HG03521 (cell line): ENCODE data around the gene PPA2.
"Not testable (repeated sequence)": the region's sequence is repeated elsewhere in the genome, so short reads cannot be mapped to it uniquely, and the experiment has no call there.

Experiments
- ATAC-seq: cut with Tn5 transposase; IDR thresholded peaks from one replicate; pipeline ENCODE4 v1.9.1; 2021; ENCODE audit warnings: mild to moderate bottlenecking, moderate library complexity; ENCODE audit not compliant: unreplicated experiment

PPA2 gene

GRCh38 chr4:105473324-105474098, at the start of gene PPA2:
Gene PPA2 (minus strand): TSS chr4:105474062. CDS start chr4:105474050, 12 bp downstream.
- ATAC-seq: peak; percentile 88

- ATAC-seq: peak; percentile 70
Observed at GRCh38 chr4:105520819-105521790, 47.2 kb upstream of the PPA2 start.

GRCh38 chr4:105510245-105510644, 36.4 kb upstream of the PPA2 start:
- no peak for ATAC-seq

- no peak for ATAC-seq
Observed at GRCh38 chr4:105509714-105510113, 35.9 kb upstream of the PPA2 start.

GRCh38 chr4:105509291-105509690, 35.4 kb upstream of the PPA2 start:
- ATAC-seq: peak; percentile 97

- ATAC-seq: no peak
Observed at GRCh38 chr4:105504744-105505143, 30.9 kb upstream of the PPA2 start.

- no peak for ATAC-seq
Observed at GRCh38 chr4:105503484-105503883, 29.6 kb upstream of the PPA2 start.

- ATAC-seq: no peak
Observed at GRCh38 chr4:105496899-105497298, 23.0 kb upstream of the PPA2 start.

GRCh38 chr4:105495667-105496066, 21.8 kb upstream of the PPA2 start:
- ATAC-seq: no peak

GRCh38 chr4:105490523-105490922, 16.7 kb upstream of the PPA2 start:
- no peak for ATAC-seq

- no peak for ATAC-seq
Observed at GRCh38 chr4:105483840-105484239, 10.0 kb upstream of the PPA2 start.

- peak; percentile 6 for ATAC-seq
Observed at GRCh38 chr4:105474099-105474518, 247 bp upstream of the PPA2 start.

GRCh38 chr4:105472871-105473323, 965 bp downstream of the PPA2 start:
- ATAC-seq: peak; percentile 1

GRCh38 chr4:105471566-105472176, 2.2 kb downstream of the PPA2 start:
- peak; percentile 28 for ATAC-seq

GRCh38 chr4:105470766-105471165, 3.1 kb downstream of the PPA2 start:
- ATAC-seq: no peak

GRCh38 chr4:105469736-105470135, 4.1 kb downstream of the PPA2 start:
- no peak for ATAC-seq

- no peak for ATAC-seq
Observed at GRCh38 chr4:105466580-105466979, 7.3 kb downstream of the PPA2 start.

GRCh38 chr4:105464563-105464962, 9.3 kb downstream of the PPA2 start:
- not testable (repeated sequence) for ATAC-seq

GRCh38 chr4:105462576-105462975, 11.3 kb downstream of the PPA2 start:
- no peak for ATAC-seq

- ATAC-seq: no peak
Observed at GRCh38 chr4:105461621-105462382, 12.1 kb downstream of the PPA2 start.
